BLaER1 (cell line): ENCODE results near the gene MBP.

Source experiments
- H3K27ac ChIP-seq: shearing (Covaris generic); formaldehyde crosslinking; 2 replicates; pipeline ENCODE4 v1.8.1; 2022
- H3K27me3 ChIP-seq: shearing (Covaris generic); formaldehyde crosslinking; 2 replicates; pipeline ENCODE4 v1.8.1; 2022
- H3K36me3 ChIP-seq: shearing (Covaris generic); formaldehyde crosslinking; 2 replicates; pipeline ENCODE4 v1.8.1; 2022
- H3K4me1 ChIP-seq: shearing (Covaris generic); formaldehyde crosslinking; 2 replicates; pipeline ENCODE4 v1.8.1; 2022
- H3K4me2 ChIP-seq: shearing (Covaris generic); formaldehyde crosslinking; 2 replicates; pipeline ENCODE4 v1.8.1; 2022
- H3K4me3 ChIP-seq: shearing (Covaris generic); formaldehyde crosslinking; 2 replicates; pipeline ENCODE4 v1.8.1; 2022
- H3K9ac ChIP-seq: shearing (Covaris generic); formaldehyde crosslinking; 2 replicates; pipeline ENCODE4 v1.8.1; 2022
- H3K9me3 ChIP-seq: shearing (Covaris generic); formaldehyde crosslinking; 2 replicates; pipeline ENCODE4 v1.8.1; 2022
- H4K20me1 ChIP-seq: shearing (Covaris generic); formaldehyde crosslinking; 2 replicates; pipeline ENCODE4 v1.8.1; 2022
- Cebpa-rat ChIP-seq: shearing (Covaris generic); IDR thresholded peaks from 2 replicates; pipeline ENCODE4 v1.8.1; 2022

Gene MBP

GRCh38 chr18:76989647-76990190 lies 142.9 kb downstream of the MBP start:
- Histone ChIP-seq H3K9me3 (no peaks in the 10 kb centered on the region), H3K36me3 (no peaks in the 10 kb centered on the region), H3K9ac (no peak overlapping the region), H3K27ac (no peak overlapping the region), H3K4me2 (no peak overlapping the region), H3K4me1 (0 out of 2 replicates have a peak, but pooled peaks cover 13% of the 10 kb centered on the region), H3K4me3 (no peak overlapping the region), H4K20me1 (no peaks in the 10 kb centered on the region), H3K27me3 (no peaks in the 10 kb centered on the region)
- TF ChIP-seq Cebpa-rat, result no peak

GRCh38 chr18:76988827-76989646 lies 143.5 kb downstream of the MBP start:
- Histone ChIP-seq H3K27ac (no peak overlapping the region), H3K36me3 (no peaks in the 10 kb centered on the region), H4K20me1 (no peaks in the 10 kb centered on the region), H3K4me2 (no peak overlapping the region), H3K4me1 (0 out of 2 replicates have a peak, but pooled peaks cover 6% of the 10 kb centered on the region), H3K4me3 (no peak overlapping the region), H3K9me3 (no peaks in the 10 kb centered on the region), H3K9ac (no peak overlapping the region), H3K27me3 (no peaks in the 10 kb centered on the region)
- TF ChIP-seq Cebpa-rat, result no peak

GRCh38 chr18:76988031-76988826 lies 144.4 kb downstream of the MBP start:
- no peaks in the 10 kb centered on the region for H4K20me1 ChIP-seq
- H3K27ac ChIP-seq, result no peak overlapping the region
- no peak for TF ChIP-seq Cebpa-rat

GRCh38 chr18:76986406-76986805 lies 146.2 kb downstream of the MBP start:
- H3K36me3 ChIP-seq, result no peaks in the 10 kb centered on the region
- no peak overlapping the region for H3K9ac ChIP-seq
- no peaks in the 10 kb centered on the region for H4K20me1 ChIP-seq
- no peak for TF ChIP-seq Cebpa-rat
- no peaks in the 10 kb centered on the region for H3K27me3 ChIP-seq
- no peak overlapping the region for H3K4me2 ChIP-seq
- no peak overlapping the region for H3K27ac ChIP-seq
- H3K4me1 ChIP-seq, result peaks cover 15% of the 10 kb centered on the region
- H3K4me3 ChIP-seq, result no peak overlapping the region
- H3K9me3 ChIP-seq, result no peaks in the 10 kb centered on the region

More at GRCh38 chr18:76988031-76988826, 144.4 kb downstream of the MBP start:
- Histone ChIP-seq H3K36me3 (no peaks in the 10 kb centered on the region), H3K4me3 (no peak overlapping the region), H3K4me2 (no peak overlapping the region), H3K4me1 (peaks cover 4% of the 10 kb centered on the region), H3K9me3 (no peaks in the 10 kb centered on the region), H3K27me3 (no peaks in the 10 kb centered on the region), H3K9ac (no peak overlapping the region)

DNA sequence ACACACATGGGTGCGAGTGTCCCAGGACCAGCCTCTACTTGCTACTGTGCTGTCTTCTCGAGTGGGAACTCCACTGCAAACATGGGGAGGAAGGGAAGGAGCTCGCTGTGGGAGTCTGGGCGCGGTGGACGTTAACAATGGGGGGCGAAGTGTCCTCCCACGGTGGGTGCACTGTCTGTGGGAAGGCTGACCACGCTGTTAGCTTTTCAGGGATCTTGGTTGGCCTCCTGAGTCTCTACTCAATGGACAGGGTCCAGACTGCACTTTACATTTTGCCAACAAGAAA lies 146.7 kb downstream of the MBP start:
- no peak for TF ChIP-seq Cebpa-rat
- no peaks in the 10 kb centered on the region for H3K27me3 ChIP-seq
- H3K36me3 ChIP-seq, result no peaks in the 10 kb centered on the region
- no peak overlapping the region for H3K27ac ChIP-seq
- H3K4me3 ChIP-seq, result no peak overlapping the region
- no peaks in the 10 kb centered on the region for H3K9me3 ChIP-seq
- H4K20me1 ChIP-seq, result no peaks in the 10 kb centered on the region
- no peak overlapping the region for H3K4me2 ChIP-seq
- peaks cover 20% of the 10 kb centered on the region for H3K4me1 ChIP-seq
- H3K9ac ChIP-seq, result no peak overlapping the region

DNA sequence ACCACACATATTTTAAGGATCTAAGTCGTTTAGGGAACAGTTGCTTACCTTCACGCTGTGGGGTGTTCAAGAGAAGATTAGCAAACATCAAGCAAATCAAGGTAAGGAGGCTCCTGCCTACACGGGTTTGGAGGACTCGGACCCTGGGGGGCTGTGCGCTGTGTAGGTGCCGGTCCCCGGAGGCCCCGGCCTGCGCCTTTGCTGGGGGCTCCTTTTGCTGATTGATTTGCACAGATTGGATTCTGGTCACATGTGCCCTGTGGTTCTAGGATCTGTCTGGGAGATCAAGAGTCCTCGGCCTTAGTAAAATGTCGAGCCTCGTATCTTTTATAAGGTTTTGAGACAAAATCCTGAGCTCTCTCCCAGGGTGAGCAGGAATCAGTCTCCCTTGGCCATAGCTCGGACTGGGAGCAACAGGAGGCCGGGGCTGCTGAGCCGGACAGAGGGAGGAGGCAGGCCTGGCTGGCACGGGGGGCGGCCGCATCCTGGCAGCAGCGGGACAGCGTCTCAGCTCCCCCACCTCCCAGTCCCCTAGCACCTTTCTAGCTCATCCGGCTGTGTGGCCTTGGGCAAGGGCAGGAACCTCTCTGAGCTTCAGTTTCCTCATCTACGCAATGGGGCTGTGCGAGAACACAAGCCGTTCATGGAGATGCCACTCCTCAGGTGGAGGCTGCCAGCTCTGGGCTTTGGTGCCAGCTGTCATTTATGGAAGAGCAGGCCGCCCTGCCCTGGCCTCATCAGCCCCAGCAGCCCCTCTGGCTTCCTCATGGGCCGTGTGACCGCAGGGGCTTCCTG lies 147.2 kb downstream of the MBP start:
- no peak for TF ChIP-seq Cebpa-rat
- Histone ChIP-seq H3K4me3 (no peak overlapping the region), H3K36me3 (no peaks in the 10 kb centered on the region), H3K9ac (no peak overlapping the region), H4K20me1 (no peaks in the 10 kb centered on the region), H3K27ac (no peak overlapping the region), H3K27me3 (no peaks in the 10 kb centered on the region), H3K4me2 (no peak overlapping the region), H3K4me1 (peaks cover 26% of the 10 kb centered on the region), H3K9me3 (no peaks in the 10 kb centered on the region)

- H3K9me3 ChIP-seq, result no peaks in the 10 kb centered on the region
- no peak overlapping the region for H3K27ac ChIP-seq
- peaks cover 34% of the 10 kb centered on the region for H3K4me1 ChIP-seq
- no peaks in the 10 kb centered on the region for H4K20me1 ChIP-seq
- no peak overlapping the region for H3K4me3 ChIP-seq
- no peaks in the 10 kb centered on the region for H3K36me3 ChIP-seq
- no peak for TF ChIP-seq Cebpa-rat
- no peaks in the 10 kb centered on the region for H3K27me3 ChIP-seq
- H3K4me2 ChIP-seq, result no peak overlapping the region
- no peak overlapping the region for H3K9ac ChIP-seq
These were observed 148.1 kb downstream of the MBP start for GRCh38 chr18:76984193-76985155.

DNA sequence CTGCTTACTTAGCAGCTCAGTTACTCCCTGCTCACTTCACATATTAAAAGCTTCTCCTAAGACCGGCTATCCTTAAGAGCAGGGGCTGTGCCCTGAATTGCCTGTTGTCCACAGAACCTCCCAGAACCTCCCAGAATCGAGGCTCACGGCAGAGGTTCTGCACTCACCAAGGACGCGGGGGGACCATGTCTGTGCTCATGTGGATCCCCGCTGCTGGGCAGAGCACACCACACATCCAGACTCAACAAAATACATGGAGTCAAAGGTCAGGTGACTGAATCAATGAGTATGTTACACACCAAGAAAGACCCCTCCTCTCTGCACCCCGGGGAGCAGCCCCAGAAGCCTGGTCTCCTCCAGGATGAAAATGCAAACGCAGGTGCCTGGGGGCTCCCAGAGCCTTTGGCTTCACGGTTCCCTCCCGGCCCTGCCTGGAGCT lies 149.0 kb downstream of the MBP start:
- Histone ChIP-seq H3K4me2 (peak overlapping the region; percentile 47; the same call in 1 of the 2 replicates), H3K27ac (no peak overlapping the region), H4K20me1 (no peaks in the 10 kb centered on the region)

More for the DNA sequence above, 149.0 kb downstream of the MBP start:
- Histone ChIP-seq H3K9ac (no peak overlapping the region), H3K36me3 (no peaks in the 10 kb centered on the region), H3K4me3 (no peak overlapping the region), H3K4me1 (peaks cover 41% of the 10 kb centered on the region), H3K9me3 (no peaks in the 10 kb centered on the region), H3K27me3 (no peaks in the 10 kb centered on the region)
- no peak for TF ChIP-seq Cebpa-rat
